ENCODE measurements around the gene WDR41. TPM values are rescaled to one million over a fixed set of nuclear protein-coding genes. Genes with fewer than 3 reads are reported as not detected.
"Not testable (repeated sequence)": the region's sequence is repeated elsewhere in the genome, so short reads cannot be mapped to it uniquely, and the experiment has no call there.

WDR41 gene
- polyA plus RNA-seq, 1 donor from 2014 or later, result 87.6 TPM

GRCh38 chr5:77483682-77484081 lies 8.4 kb downstream of the WDR41 start:
- H3K4me3 ChIP-seq (ENCODE audit: low read length), result no peak overlapping the region
- H3F3A ChIP-seq (ENCODE audit: insufficient read depth, low read length, poor library complexity, severe bottlenecking), result no peaks in the 10 kb centered on the region
- H3K9me3 ChIP-seq (ENCODE audit: low read length), result no peaks in the 10 kb centered on the region
- no peak overlapping the region for H3K4me2 ChIP-seq (ENCODE audit: low read length)
- no peak overlapping the region for H3K27ac ChIP-seq (ENCODE audit: low read length)
- H4K20me1 ChIP-seq (ENCODE audit: insufficient read depth), result no peaks in the 10 kb centered on the region
- H2AFZ ChIP-seq (ENCODE audit: low read depth, low read length), result no peak overlapping the region
- TF ChIP-seq REST (IDR thresholded peaks at IDR 0.05; ENCODE audit: borderline replicate concordance), result no peak
- no peak for TF ChIP-seq MXI1 (conservative IDR thresholded peaks at IDR 0.05; ENCODE audit: poor library complexity, severe bottlenecking)
- TF ChIP-seq POLR2AphosphoS5 (IDR thresholded peaks at IDR 0.05), result no peak
- TF ChIP-seq EP300 (conservative IDR thresholded peaks at IDR 0.05; ENCODE audit: poor library complexity, severe bottlenecking), result no peak
- TF ChIP-seq RAD21 (conservative IDR thresholded peaks at IDR 0.05), result no peak
- no peak for TF ChIP-seq SMC3 (conservative IDR thresholded peaks at IDR 0.05; ENCODE audit: poor library complexity)
- TF ChIP-seq TAF1 (IDR thresholded peaks at IDR 0.05; ENCODE audit: low read depth), result no peak
- TF ChIP-seq CTCF (IDR thresholded peaks at IDR 0.05; ENCODE audit: poor library complexity, severe bottlenecking), result no peak
- no peak for TF ChIP-seq EZH2 (IDR thresholded peaks at IDR 0.05; ENCODE audit: borderline replicate concordance, insufficient read depth, low read length, poor library complexity, severe bottlenecking)
- H3K9me2 ChIP-seq (ENCODE audit: insufficient read depth, low read length), result no peaks in the 10 kb centered on the region
- no peaks in the 10 kb centered on the region for H3K36me3 ChIP-seq (ENCODE audit: insufficient read depth, low read length)
- H3K27me3 ChIP-seq (ENCODE audit: insufficient read depth, low read depth, low read length), result no peaks in the 10 kb centered on the region
- peaks cover 2% of the 10 kb centered on the region for H3K79me2 ChIP-seq (replicated peaks; ENCODE audit: insufficient read depth, low read length)
- no peak overlapping the region for H3K9ac ChIP-seq (ENCODE audit: low read length)

- not testable (repeated sequence) for H3K36me3 ChIP-seq (ENCODE audit: insufficient read depth, low read length); H3K79me2 ChIP-seq (replicated peaks; ENCODE audit: insufficient read depth, low read length); H3F3A ChIP-seq (ENCODE audit: insufficient read depth, low read length, poor library complexity, severe bottlenecking); H3K9me2 ChIP-seq (ENCODE audit: insufficient read depth, low read length); H2AFZ ChIP-seq (ENCODE audit: low read depth, low read length); H3K27me3 ChIP-seq (ENCODE audit: insufficient read depth, low read depth, low read length); H3K9ac ChIP-seq (ENCODE audit: low read length); H3K4me2 ChIP-seq (ENCODE audit: low read length); H3K27ac ChIP-seq (ENCODE audit: low read length); H4K20me1 ChIP-seq (ENCODE audit: insufficient read depth); H3K9me3 ChIP-seq (ENCODE audit: low read length); H3K4me3 ChIP-seq (ENCODE audit: low read length)
Observed at GRCh38 chr5:77475041-77475440, 17.1 kb downstream of the WDR41 start.

DNA sequence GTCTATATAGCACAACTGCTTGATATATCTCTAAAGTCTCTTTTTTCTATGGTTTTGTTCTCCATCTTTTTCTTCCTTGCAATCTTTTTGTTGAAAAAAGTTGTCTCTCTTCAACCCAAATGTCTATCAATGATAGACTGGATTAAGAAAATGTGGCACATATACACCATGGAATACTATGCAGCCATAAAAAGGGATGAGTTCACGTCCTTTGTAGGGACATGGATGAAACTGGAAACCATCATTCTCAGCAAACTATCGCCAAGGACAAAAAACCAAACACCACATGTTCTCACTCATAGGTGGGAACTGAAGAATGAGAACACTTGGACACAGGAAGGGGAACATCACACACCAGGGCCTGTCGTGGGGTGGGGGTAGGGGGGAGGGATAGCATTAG lies 23.2 kb downstream of the WDR41 start:
- H3K36me3 ChIP-seq (ENCODE audit: insufficient read depth, low read length); H3K27me3 ChIP-seq (ENCODE audit: insufficient read depth, low read depth, low read length); H3K79me2 ChIP-seq (replicated peaks; ENCODE audit: insufficient read depth, low read length); H3K27ac ChIP-seq (ENCODE audit: low read length); H3K4me3 ChIP-seq (ENCODE audit: low read length); H3K4me2 ChIP-seq (ENCODE audit: low read length); H3K9me2 ChIP-seq (ENCODE audit: insufficient read depth, low read length); H3F3A ChIP-seq (ENCODE audit: insufficient read depth, low read length, poor library complexity, severe bottlenecking); H3K9me3 ChIP-seq (ENCODE audit: low read length); H4K20me1 ChIP-seq (ENCODE audit: insufficient read depth); H3K9ac ChIP-seq (ENCODE audit: low read length); H2AFZ ChIP-seq (ENCODE audit: low read depth, low read length): not testable (repeated sequence)
